Loucy (cell line): ENCODE data around the gene S100A9.

Experiments
- CTCF ChIP-seq: fragments of 200-600 bp; sonication (generic); conservative IDR thresholded peaks from 2 replicates; pipeline ENCODE4 v1.5.1; 2014; ENCODE audit warnings: mild to moderate bottlenecking, antibody characterized with exemption, low read length
- EZH2phosphoT487 ChIP-seq: fragments of 200-600 bp; IDR thresholded peaks from 2 replicates; pipeline ENCODE4 v1.6.1; 2018; ENCODE audit warnings: antibody characterized with exemption, mild to moderate bottlenecking, moderate library complexity, borderline replicate concordance

- TF ChIP-seq CTCF (no peak), EZH2phosphoT487 (no peak)
Measured at GRCh38 chr1:153387785-153388184, 30.1 kb downstream of the S100A9 start.
